ENCODE data around the gene PDE6C.

DNA sequence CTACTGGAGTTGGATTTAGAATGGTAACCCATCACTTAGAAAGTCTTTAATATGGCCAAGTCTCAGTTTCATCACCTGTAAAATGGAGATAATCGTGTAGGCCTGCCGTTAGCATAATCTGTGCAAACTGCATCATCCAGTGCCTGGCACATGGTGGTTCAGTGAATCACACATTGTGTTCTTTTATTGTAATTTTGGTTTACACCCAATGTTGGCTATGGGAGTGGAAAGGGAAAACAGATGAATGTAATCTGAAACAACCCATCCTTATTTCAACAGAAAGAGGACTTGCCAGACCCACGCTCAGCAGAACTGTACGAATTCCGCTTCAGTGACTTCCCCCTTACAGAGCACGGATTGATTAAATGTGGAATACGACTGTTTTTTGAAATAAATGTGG, 27.5 kb downstream of the PDE6C start:
- TF ChIP-seq EZH2 (IDR thresholded peaks at IDR 0.05; ENCODE audit: borderline replicate concordance, low read length), result no peak
- TF ChIP-seq, protein P1, sequence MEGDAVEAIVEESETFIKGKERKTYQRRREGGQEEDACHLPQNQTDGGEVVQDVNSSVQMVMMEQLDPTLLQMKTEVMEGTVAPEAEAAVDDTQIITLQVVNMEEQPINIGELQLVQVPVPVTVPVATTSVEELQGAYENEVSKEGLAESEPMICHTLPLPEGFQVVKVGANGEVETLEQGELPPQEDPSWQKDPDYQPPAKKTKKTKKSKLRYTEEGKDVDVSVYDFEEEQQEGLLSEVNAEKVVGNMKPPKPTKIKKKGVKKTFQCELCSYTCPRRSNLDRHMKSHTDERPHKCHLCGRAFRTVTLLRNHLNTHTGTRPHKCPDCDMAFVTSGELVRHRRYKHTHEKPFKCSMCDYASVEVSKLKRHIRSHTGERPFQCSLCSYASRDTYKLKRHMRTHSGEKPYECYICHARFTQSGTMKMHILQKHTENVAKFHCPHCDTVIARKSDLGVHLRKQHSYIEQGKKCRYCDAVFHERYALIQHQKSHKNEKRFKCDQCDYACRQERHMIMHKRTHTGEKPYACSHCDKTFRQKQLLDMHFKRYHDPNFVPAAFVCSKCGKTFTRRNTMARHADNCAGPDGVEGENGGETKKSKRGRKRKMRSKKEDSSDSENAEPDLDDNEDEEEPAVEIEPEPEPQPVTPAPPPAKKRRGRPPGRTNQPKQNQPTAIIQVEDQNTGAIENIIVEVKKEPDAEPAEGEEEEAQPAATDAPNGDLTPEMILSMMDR (conservative IDR thresholded peaks at IDR 0.05 in 1 of 2, IDR thresholded peaks at IDR 0.05 in 1 of 2; ENCODE audit: extremely low read depth in 1 of 2, insufficient read depth in 1 of 2, low read depth in 1 of 2, low read length in 2 of 2), result no peak

Measured in mammary epithelial cell (primary cell).